K562 (cell line): ENCODE measurements around the gene PTPRC. TPM values are rescaled to one million over a fixed set of nuclear protein-coding genes. Genes with fewer than 3 reads are reported as not detected.

Experiments
- ATAC-seq: fragments of 200-7000 bp; cut with Tn5 transposase; 3 replicates; pipeline ENCODE4 v1.9.1; 2020; ENCODE audit warnings: moderate library complexity
- BruUV-seq: library from RNA; stranded (reverse); fragments of 400-500 nt; replicated peaks from 2 replicates; lab custom pipeline; 2021; lab: Mats Ljungman, UMichigan
- CTCF ChIA-PET: fragments of 300-600 bp; formaldehyde crosslinking; extraction: SDS; loops from one replicate; lab custom pipeline; 2021; ENCODE audit warnings: low intra/inter-chr PET ratio; lab: Yijun Ruan, JAX
- POLR2A ChIA-PET: fragments of 300-600, 350-650 bp; sonication (Branson Sonifier 250); formaldehyde crosslinking; extraction: SDS; loops from one replicate; lab custom pipeline; 2021; ENCODE audit warnings: antibody characterized with exemption, inconsistent platforms; lab: Yijun Ruan, JAX
- DNase-seq, 4 experiments: peaks; one replicate each; pipeline versions ENCODE4 v3.0.0 to v3.0.0-alpha.2; 2011 to 2018; ENCODE audit warnings: low spot score in 3 of 4, mixed read lengths in 3 of 4; ENCODE audit errors: extremely low read depth in 1 of 4
- FAIRE-seq: peaks from 2 replicates; lab custom pipeline; 2011; peaks lifted over from hg19 to GRCh38; lab: Jason Lieb, UNC
- H2AFZ ChIP-seq: 2 replicates; pipeline ENCODE4 v1.6.0; 2011; ENCODE audit warnings: low read depth, low read length, control low read depth, inconsistent platforms
- H3K27ac ChIP-seq: fragments of 200-600 bp; 3 replicates; pipeline ENCODE4 v1.8.0; 2011; ENCODE audit warnings: low read depth, mild to moderate bottlenecking, control low read depth, inconsistent platforms, low read length, moderate library complexity, mixed read lengths; ENCODE audit errors: extremely low read depth
- H3K27me3 ChIP-seq, 2 experiments: fragments of 300-600 bp in 1 of 2; 2 replicates in 1 of 2; 3 replicates in 1 of 2; pipeline versions ENCODE4 v1.6.0 to v1.8.0; 2011; ENCODE audit warnings: inconsistent platforms in 2 of 2, low read length in 2 of 2, mild to moderate bottlenecking in 1 of 2, mixed read lengths in 1 of 2, moderate library complexity in 1 of 2; ENCODE audit not compliant: control insufficient read depth in 2 of 2, insufficient read depth in 2 of 2
- H3K36me3 ChIP-seq: fragments of 300-600 bp; 3 replicates; pipeline ENCODE4 v1.8.0; 2011; ENCODE audit warnings: mild to moderate bottlenecking, low read length, inconsistent platforms; ENCODE audit not compliant: control insufficient read depth, insufficient read depth
- H3K4me1 ChIP-seq, 2 experiments: fragments of 200-600 bp in 1 of 2; replicated peaks in 1 of 2; 2 replicates in 1 of 2; 3 replicates in 1 of 2; pipeline versions ENCODE4 v1.5.1 to v1.8.0; 2011; ENCODE audit warnings: inconsistent platforms in 2 of 2, low read length in 2 of 2, mild to moderate bottlenecking in 1 of 2, mixed read lengths in 1 of 2, moderate library complexity in 1 of 2; ENCODE audit not compliant: control insufficient read depth in 2 of 2, insufficient read depth in 2 of 2
- H3K4me2 ChIP-seq: 2 replicates; pipeline ENCODE4 v1.6.1; 2011; ENCODE audit warnings: low read length, control low read depth, inconsistent platforms, mixed read lengths; ENCODE audit not compliant: insufficient read depth
- H3K4me3 ChIP-seq: fragments of 200-600 bp; sonication (generic), shearing (Covaris generic); 2 replicates; pipeline ENCODE4 v1.5.1; 2016; ENCODE audit warnings: control low read depth, inconsistent platforms
- H3K79me2 ChIP-seq: fragments of 200-600 bp; 3 replicates; pipeline ENCODE4 v1.8.0; 2011; ENCODE audit warnings: low read length, inconsistent platforms; ENCODE audit not compliant: control insufficient read depth, insufficient read depth
- H3K9ac ChIP-seq, 2 experiments: 2 replicates each; pipeline versions ENCODE4 v1.6.0 to v1.6.1; 2011; ENCODE audit warnings: low read depth in 2 of 2, low read length in 2 of 2, control low read depth in 1 of 2, inconsistent platforms in 1 of 2, mild to moderate bottlenecking in 1 of 2, mixed read lengths in 1 of 2; ENCODE audit not compliant: insufficient read depth in 1 of 2
- H3K9me1 ChIP-seq: one replicate; pipeline ENCODE4 v1.6.0; 2011; ENCODE audit warnings: inconsistent platforms, mild to moderate bottlenecking, low read length, moderate library complexity; ENCODE audit not compliant: control insufficient read depth, insufficient read depth
- H3K9me3 ChIP-seq: replicated peaks from 2 replicates; pipeline ENCODE4 v1.5.1; 2011; ENCODE audit warnings: low read depth, low read length, inconsistent platforms; ENCODE audit not compliant: control insufficient read depth, insufficient read depth
- H4K20me1 ChIP-seq: replicated peaks from 2 replicates; pipeline ENCODE4 v1.6.1; 2011; ENCODE audit warnings: low read length, inconsistent platforms, mixed read lengths; ENCODE audit not compliant: control insufficient read depth, insufficient read depth
- CC2D1A ChIP-seq: fragments of 450-650 bp; IDR thresholded peaks from 2 replicates; pipeline ENCODE4 v1.6.1; 2017; ENCODE audit warnings: mild to moderate bottlenecking
- CHD1 ChIP-seq: fragments of 200-600 bp; sonication (generic); IDR thresholded peaks from one replicate; pipeline ENCODE4 v1.6.1; 2012; ENCODE audit warnings: mild to moderate bottlenecking, moderate library complexity, low read length, inconsistent platforms
- ESRRA ChIP-seq: fragments of 450-650 bp; IDR thresholded peaks from 2 replicates; pipeline ENCODE4 v1.6.1; 2014; ENCODE audit warnings: low read depth, mild to moderate bottlenecking, moderate library complexity, borderline replicate concordance
- KLF13 ChIP-seq: fragments of 450-650 bp; IDR thresholded peaks from 2 replicates; pipeline ENCODE4 v1.6.1; 2016; ENCODE audit warnings: missing genetic modification characterization, low read depth, mild to moderate bottlenecking, missing compliant biosample characterization, moderate library complexity, borderline replicate concordance
- SMARCB1 ChIP-seq: IDR thresholded peaks from 2 replicates; pipeline ENCODE4 v1.6.1; 2011; ENCODE audit warnings: improper control_type of control experiment, low read depth; ENCODE audit not compliant: insufficient read length
- SMARCE1 ChIP-seq: fragments of 450-650 bp; IDR thresholded peaks from 2 replicates; pipeline ENCODE4 v1.7.1; 2016; ENCODE audit warnings: mild to moderate bottlenecking
- ZNF274 ChIP-seq: IDR thresholded peaks from 2 replicates; pipeline ENCODE4 v1.6.1; 2011; ENCODE audit warnings: low read depth, mild to moderate bottlenecking, low read length, moderate library complexity, borderline replicate concordance
- ZNF311 ChIP-seq: fragments of 250-450 bp; sonication (Bioruptor Pico); IDR thresholded peaks from 2 replicates; pipeline ENCODE4 v1.4.0; 2020; ENCODE audit warnings: mild to moderate bottlenecking, moderate library complexity
- in situ Hi-C: fragments of 300-500 bp; cut with MboI; formaldehyde crosslinking; loops from 4 replicates; pipeline ENCODE4 v1.15.0; 2018; ENCODE audit warnings: inconsistent platforms, mixed read lengths
- intact Hi-C: fragments of 100-400 bp; cut with micrococcal nuclease; formaldehyde crosslinking; loops from 2 replicates; pipeline ENCODE4 v1.14.2; 2022
- polyA plus RNA-seq, 8 experiments: library from polyadenylated mRNA; depleted of rRNA in 4 of 8; stranded (reverse) in 5 of 8; unstranded in 3 of 8; fragments of >200 nt; fragmentation: Nextera tagmentation in 2 of 8; fragmentation: Illumina TruSeq in 1 of 8; extraction: Ambion mirVana in 2 of 8; extraction: Trizol in 1 of 8; gene quantifications; 2 replicates each; pipeline versions ENCODE4 v1.2.1 to v1.2.3, GENCODE V29; 2011 to 2014; ENCODE audit warnings: inconsistent platforms in 1 of 8, missing spikeins in 1 of 8
- total RNA-seq, 7 experiments: library from RNA; depleted of rRNA in 6 of 7; stranded (reverse); fragments of >200 nt in 6 of 7; fragmentation: Illumina TruSeq in 2 of 7; extraction: Trizol in 2 of 7; gene quantifications; 2 replicates each; pipeline versions ENCODE4 v1.2.1 to v1.2.3, GENCODE V29; 2011 to 2021; ENCODE audit warnings: low replicate concordance in 1 of 7
- TF ChIP-seq, protein P1 (sequence below): fragments of 200-800 bp; sonication (Bioruptor generic); IDR thresholded peaks from 2 replicates; pipeline ENCODE4 v1.6.1; 2017; ENCODE audit warnings: missing genetic modification characterization, missing compliant biosample characterization
- TF ChIP-seq, protein P2 (sequence below): sonication (generic); formaldehyde crosslinking; IDR thresholded peaks from 2 replicates; pipeline ENCODE4 v1.8.0; 2022; ENCODE audit warnings: mild to moderate bottlenecking, low read depth, missing genetic modification reagents
- TF ChIP-seq, protein P3 (sequence below): sonication (generic); formaldehyde crosslinking; IDR thresholded peaks from 2 replicates; pipeline ENCODE4 v1.8.1; 2023; ENCODE audit warnings: mild to moderate bottlenecking, missing genetic modification reagents
- TF ChIP-seq, protein P4 (sequence below): fragments of 450-650 bp; IDR thresholded peaks from 2 replicates; pipeline ENCODE4 v1.6.1; 2017; ENCODE audit warnings: antibody characterized with exemption, mild to moderate bottlenecking

PTPRC gene
- total and polyA plus RNA-seq, 9 of the 15 experiments (the other 6 are each of a cell fraction or from before 2014, with no cell fraction given) = 7.1 to 107 (median 62.9) TPM

DNA sequence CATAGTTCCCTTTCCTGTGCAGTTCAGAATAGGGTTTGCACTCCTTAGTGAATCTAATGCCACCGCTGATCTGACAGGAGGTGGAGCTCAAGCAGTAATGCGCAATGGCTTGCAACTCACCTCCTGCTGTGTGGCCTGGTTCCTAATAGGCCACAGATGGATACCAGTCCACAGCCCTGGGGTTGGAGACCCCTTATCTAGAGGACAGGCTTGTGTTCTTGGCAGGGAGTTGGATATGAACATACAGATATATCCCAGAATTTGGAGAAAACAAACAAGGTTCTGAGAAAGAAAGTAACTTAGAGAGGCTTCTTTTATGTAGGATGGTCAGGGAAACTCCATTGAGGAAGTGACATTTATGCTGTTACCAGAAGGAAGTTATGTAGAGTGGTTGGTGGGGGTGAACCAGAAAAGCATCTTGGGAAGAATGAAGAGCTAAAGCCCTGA is 5.1 kb upstream of the PTPRC start (continued):
- TF ChIP-seq SMARCE1 (peak; percentile 73; the same call in 1 of the 2 replicates), KLF13 (tag) (no peak), CC2D1A (peak; percentile 64; the same call in 1 of the 2 replicates), ESRRA (peak; percentile 26; the same call in 1 of the 2 replicates), SMARCB1 (no peak)
- TF ChIP-seq, protein P1, sequence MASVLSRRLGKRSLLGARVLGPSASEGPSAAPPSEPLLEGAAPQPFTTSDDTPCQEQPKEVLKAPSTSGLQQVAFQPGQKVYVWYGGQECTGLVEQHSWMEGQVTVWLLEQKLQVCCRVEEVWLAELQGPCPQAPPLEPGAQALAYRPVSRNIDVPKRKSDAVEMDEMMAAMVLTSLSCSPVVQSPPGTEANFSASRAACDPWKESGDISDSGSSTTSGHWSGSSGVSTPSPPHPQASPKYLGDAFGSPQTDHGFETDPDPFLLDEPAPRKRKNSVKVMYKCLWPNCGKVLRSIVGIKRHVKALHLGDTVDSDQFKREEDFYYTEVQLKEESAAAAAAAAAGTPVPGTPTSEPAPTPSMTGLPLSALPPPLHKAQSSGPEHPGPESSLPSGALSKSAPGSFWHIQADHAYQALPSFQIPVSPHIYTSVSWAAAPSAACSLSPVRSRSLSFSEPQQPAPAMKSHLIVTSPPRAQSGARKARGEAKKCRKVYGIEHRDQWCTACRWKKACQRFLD (CRISPR knock-in tag) = peak; percentile 69; the same call in 1 of the 2 replicates
- TF ChIP-seq, all 486 proteins: peak for 84

DNA sequence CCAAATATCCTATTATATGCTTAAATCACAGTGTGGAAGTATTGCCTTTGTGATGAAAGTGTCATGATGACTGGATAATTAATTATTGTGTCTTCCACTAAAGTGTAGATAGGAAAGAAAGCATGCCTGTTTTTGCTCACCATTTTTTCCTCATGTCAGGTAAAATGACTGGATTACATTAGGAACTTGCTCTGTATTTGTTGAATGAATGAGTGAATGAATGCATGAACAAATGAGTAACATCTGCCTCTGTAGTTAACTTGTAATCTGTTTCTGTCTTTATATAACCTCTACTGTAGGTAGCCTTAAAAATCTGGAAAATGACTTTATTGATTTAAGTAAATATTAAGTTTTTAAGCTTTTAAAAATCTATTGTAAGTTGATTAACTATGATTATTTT is 2.9 kb upstream of the PTPRC start:
- Histone ChIP-seq H3K4me2 (no peak overlapping the region), H3K36me3 (0 out of 3 replicates have a peak, but pooled peaks cover 2% of the 10 kb centered on the region), H3K4me3 (no peak overlapping the region), H3K4me1 (peaks cover 7 to 22% of the 10 kb centered on the region in 2 experiments; a peak in 2 of 5 replicates), H3K9me1 (no peaks in the 10 kb centered on the region), H3K9me3 (peaks cover 6% of the 10 kb centered on the region; the same call in 1 of the 2 replicates), H3K9ac (no peak overlapping the region), H2AFZ (no peak overlapping the region; the same call in 1 of the 2 replicates), H3K79me2 (peaks cover 22% of the 10 kb centered on the region), H3K27ac (no peak overlapping the region), H4K20me1 (no peaks in the 10 kb centered on the region), H3K27me3 (no peaks in the 10 kb centered on the region)
- intact Hi-C loops (no loop called here), in situ Hi-C loops (no loop called here)
- ChIA-PET POLR2A (no interaction called here), CTCF (no interaction called here)
- ATAC-seq = no peak
- no peak for FAIRE-seq
- BruUV-seq = no TSS peak
- DNase-seq = no peak
- TF ChIP-seq CHD1 = no peak
- TF ChIP-seq, protein P2, sequence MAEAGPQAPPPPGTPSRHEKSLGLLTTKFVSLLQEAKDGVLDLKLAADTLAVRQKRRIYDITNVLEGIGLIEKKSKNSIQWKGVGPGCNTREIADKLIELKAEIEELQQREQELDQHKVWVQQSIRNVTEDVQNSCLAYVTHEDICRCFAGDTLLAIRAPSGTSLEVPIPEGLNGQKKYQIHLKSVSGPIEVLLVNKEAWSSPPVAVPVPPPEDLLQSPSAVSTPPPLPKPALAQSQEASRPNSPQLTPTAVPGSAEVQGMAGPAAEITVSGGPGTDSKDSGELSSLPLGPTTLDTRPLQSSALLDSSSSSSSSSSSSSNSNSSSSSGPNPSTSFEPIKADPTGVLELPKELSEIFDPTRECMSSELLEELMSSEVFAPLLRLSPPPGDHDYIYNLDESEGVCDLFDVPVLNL (CRISPR knock-in tag) = no peak
- peak; percentile 50; the same call in 1 of the 2 replicates for TF ChIP-seq ZNF311
- TF ChIP-seq, protein P3, sequence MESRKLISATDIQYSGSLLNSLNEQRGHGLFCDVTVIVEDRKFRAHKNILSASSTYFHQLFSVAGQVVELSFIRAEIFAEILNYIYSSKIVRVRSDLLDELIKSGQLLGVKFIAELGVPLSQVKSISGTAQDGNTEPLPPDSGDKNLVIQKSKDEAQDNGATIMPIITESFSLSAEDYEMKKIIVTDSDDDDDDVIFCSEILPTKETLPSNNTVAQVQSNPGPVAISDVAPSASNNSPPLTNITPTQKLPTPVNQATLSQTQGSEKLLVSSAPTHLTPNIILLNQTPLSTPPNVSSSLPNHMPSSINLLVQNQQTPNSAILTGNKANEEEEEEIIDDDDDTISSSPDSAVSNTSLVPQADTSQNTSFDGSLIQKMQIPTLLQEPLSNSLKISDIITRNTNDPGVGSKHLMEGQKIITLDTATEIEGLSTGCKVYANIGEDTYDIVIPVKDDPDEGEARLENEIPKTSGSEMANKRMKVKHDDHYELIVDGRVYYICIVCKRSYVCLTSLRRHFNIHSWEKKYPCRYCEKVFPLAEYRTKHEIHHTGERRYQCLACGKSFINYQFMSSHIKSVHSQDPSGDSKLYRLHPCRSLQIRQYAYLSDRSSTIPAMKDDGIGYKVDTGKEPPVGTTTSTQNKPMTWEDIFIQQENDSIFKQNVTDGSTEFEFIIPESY (CRISPR knock-in tag) = no peak
- TF ChIP-seq, protein P4, sequence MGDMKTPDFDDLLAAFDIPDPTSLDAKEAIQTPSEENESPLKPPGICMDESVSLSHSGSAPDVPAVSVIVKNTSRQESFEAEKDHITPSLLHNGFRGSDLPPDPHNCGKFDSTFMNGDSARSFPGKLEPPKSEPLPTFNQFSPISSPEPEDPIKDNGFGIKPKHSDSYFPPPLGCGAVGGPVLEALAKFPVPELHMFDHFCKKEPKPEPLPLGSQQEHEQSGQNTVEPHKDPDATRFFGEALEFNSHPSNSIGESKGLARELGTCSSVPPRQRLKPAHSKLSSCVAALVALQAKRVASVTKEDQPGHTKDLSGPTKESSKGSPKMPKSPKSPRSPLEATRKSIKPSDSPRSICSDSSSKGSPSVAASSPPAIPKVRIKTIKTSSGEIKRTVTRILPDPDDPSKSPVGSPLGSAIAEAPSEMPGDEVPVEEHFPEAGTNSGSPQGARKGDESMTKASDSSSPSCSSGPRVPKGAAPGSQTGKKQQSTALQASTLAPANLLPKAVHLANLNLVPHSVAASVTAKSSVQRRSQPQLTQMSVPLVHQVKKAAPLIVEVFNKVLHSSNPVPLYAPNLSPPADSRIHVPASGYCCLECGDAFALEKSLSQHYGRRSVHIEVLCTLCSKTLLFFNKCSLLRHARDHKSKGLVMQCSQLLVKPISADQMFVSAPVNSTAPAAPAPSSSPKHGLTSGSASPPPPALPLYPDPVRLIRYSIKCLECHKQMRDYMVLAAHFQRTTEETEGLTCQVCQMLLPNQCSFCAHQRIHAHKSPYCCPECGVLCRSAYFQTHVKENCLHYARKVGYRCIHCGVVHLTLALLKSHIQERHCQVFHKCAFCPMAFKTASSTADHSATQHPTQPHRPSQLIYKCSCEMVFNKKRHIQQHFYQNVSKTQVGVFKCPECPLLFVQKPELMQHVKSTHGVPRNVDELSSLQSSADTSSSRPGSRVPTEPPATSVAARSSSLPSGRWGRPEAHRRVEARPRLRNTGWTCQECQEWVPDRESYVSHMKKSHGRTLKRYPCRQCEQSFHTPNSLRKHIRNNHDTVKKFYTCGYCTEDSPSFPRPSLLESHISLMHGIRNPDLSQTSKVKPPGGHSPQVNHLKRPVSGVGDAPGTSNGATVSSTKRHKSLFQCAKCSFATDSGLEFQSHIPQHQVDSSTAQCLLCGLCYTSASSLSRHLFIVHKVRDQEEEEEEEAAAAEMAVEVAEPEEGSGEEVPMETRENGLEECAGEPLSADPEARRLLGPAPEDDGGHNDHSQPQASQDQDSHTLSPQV = no peak
- TF ChIP-seq ZNF274 = no peak
- no peak for TF ChIP-seq SMARCB1
